Neural crest cell (in vitro differentiated cells): ENCODE measurements around the gene CCDC57. TPM values are rescaled to one million over a fixed set of nuclear protein-coding genes. Genes with fewer than 3 reads are reported as not detected.
A peak's percentile ranks its signal among the peaks of the same experiment; 100 is the strongest.

Experiments used
- DNase-seq: peaks from one replicate; pipeline ENCODE4 v3.0.0; 2021; ENCODE audit warnings: low read depth, mixed read lengths, low spot score
- H3K27ac Mint-ChIP-seq: one replicate; pipeline ENCODE4 v1.8.0; 2021; ENCODE audit warnings: mild to moderate bottlenecking, mixed read lengths; ENCODE audit not compliant: unreplicated experiment
- H3K27me3 Mint-ChIP-seq: 2 replicates; pipeline ENCODE4 v1.8.0; 2021; ENCODE audit warnings: low read depth, mild to moderate bottlenecking, mixed read lengths
- H3K36me3 Mint-ChIP-seq: 2 replicates; pipeline ENCODE4 v1.8.0; 2021; ENCODE audit warnings: low read depth, mild to moderate bottlenecking, mixed read lengths
- H3K4me1 Mint-ChIP-seq: 2 replicates; pipeline ENCODE4 v1.8.0; 2021; ENCODE audit warnings: mixed read lengths
- H3K4me3 Mint-ChIP-seq: one replicate; pipeline ENCODE4 v1.8.0; 2021; ENCODE audit warnings: mild to moderate bottlenecking, mixed read lengths
- H3K9me3 Mint-ChIP-seq: 2 replicates; pipeline ENCODE4 v1.8.0; 2021; ENCODE audit warnings: mixed read lengths
- total RNA-seq: library from RNA; stranded (reverse); gene quantifications from 2 replicates; pipeline ENCODE4 v1.2.1, GENCODE V29; 2021
- TF ChIP-seq, protein P1 (sequence below): fragments of 200-600 bp; sonication (generic); conservative IDR thresholded peaks from 2 replicates; pipeline ENCODE4 v1.5.0; 2021; ENCODE audit warnings: antibody characterized with exemption, mild to moderate bottlenecking

CCDC57 gene
- total RNA-seq, 1 donor from 2014 or later = 47.5 TPM

DNA sequence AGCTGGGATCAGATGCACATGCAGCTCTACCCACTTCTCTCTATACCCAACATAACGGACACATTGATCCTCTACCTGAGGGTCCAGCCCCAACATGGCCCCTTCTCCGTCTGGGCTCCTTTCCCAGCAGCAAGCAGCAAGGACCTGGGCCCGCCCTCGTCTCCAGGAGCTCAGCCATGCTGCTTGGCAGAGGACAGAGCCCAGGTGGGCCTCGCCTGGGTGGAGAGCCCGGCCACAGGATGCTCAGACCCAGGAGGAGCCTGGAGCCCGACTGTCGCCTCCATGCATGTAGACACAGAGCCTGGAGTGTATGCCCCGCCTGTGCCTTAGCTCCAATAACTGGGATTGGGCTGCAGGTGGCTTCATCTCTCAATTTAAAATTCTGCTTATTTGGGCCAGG is 57.0 kb downstream of the CCDC57 start:
- H3K36me3 Mint-ChIP-seq = peaks cover 4% of the 10 kb centered on the region
- TF ChIP-seq, protein P1, sequence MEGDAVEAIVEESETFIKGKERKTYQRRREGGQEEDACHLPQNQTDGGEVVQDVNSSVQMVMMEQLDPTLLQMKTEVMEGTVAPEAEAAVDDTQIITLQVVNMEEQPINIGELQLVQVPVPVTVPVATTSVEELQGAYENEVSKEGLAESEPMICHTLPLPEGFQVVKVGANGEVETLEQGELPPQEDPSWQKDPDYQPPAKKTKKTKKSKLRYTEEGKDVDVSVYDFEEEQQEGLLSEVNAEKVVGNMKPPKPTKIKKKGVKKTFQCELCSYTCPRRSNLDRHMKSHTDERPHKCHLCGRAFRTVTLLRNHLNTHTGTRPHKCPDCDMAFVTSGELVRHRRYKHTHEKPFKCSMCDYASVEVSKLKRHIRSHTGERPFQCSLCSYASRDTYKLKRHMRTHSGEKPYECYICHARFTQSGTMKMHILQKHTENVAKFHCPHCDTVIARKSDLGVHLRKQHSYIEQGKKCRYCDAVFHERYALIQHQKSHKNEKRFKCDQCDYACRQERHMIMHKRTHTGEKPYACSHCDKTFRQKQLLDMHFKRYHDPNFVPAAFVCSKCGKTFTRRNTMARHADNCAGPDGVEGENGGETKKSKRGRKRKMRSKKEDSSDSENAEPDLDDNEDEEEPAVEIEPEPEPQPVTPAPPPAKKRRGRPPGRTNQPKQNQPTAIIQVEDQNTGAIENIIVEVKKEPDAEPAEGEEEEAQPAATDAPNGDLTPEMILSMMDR = no peak
- H3K27me3 Mint-ChIP-seq = peaks cover 3% of the 10 kb centered on the region
- no peaks in the 10 kb centered on the region for H3K9me3 Mint-ChIP-seq
- DNase-seq = no peak
- no peak overlapping the region for H3K27ac Mint-ChIP-seq
- no peak overlapping the region for H3K4me3 Mint-ChIP-seq
- peaks cover 4% of the 10 kb centered on the region for H3K4me1 Mint-ChIP-seq

DNA sequence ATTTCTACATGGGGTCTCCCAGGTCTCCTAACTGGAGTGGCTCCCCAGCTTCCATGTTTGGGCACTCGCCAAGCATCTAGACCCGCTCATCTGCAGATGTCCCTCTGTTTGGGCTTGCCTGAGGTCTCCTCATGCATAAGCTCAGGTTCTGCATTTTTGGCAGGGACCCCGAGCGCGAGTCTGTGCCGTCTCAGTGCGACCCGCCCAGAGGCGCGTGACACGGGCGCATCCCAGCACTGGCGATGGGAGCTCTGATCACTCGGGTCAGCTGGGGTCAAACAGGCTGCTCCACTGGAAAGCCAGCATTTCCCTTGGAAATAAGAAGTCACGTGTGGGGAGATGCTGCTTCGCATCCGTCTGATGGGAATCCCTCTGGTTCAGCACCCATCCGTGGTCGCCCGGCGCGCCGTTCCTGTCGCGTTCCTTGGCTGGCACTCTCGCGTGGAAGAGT is 57.7 kb downstream of the CCDC57 start:
- peak overlapping the region; percentile 51 for H3K4me3 Mint-ChIP-seq
- H3K4me1 Mint-ChIP-seq = peaks cover 4% of the 10 kb centered on the region
- no peak for DNase-seq
- peaks cover 3% of the 10 kb centered on the region for H3K27me3 Mint-ChIP-seq
- TF ChIP-seq, protein P1 = no peak
- H3K9me3 Mint-ChIP-seq = no peaks in the 10 kb centered on the region
- H3K36me3 Mint-ChIP-seq = peaks cover 4% of the 10 kb centered on the region
- no peak overlapping the region for H3K27ac Mint-ChIP-seq

DNA sequence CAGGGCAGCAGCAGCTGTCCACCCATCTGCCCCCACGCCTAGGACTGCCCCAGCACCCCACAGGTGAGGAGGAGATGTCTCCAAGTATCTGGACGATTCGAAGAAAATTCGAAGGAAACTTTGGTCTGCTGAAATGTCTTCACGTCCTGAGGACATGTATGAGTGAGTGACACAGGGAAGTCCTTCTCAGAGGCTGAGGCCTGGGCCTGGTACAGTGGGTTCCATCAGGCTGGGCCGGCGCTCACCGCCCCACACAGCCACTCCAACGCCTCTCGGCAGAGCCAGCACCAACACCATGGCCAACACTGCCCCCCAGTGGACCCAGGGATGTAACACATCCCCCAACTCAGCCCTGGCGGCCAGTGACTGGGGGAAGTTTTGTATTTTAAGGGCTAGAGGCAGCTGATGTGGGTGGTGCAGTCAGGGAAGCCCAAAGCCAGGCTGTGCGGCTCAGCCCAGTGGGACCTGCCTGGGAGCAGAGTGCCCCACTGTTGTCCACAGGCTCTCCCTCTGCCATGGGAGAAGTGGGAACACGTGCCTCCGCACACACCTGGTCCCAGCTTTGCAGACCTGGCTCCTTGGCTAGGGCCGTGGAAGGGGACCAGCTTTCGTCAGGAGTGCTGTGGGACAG is 58.8 kb downstream of the CCDC57 start:
- peak; percentile 83 for DNase-seq
- Mint-ChIP-seq H3K4me3 (no peak overlapping the region), H3K4me1 (peaks cover 4% of the 10 kb centered on the region), H3K9me3 (no peaks in the 10 kb centered on the region), H3K36me3 (peaks cover 4% of the 10 kb centered on the region), H3K27me3 (peaks cover 3% of the 10 kb centered on the region), H3K27ac (peak overlapping the region; percentile 50)
- TF ChIP-seq, protein P1 = peak; percentile 96

DNA sequence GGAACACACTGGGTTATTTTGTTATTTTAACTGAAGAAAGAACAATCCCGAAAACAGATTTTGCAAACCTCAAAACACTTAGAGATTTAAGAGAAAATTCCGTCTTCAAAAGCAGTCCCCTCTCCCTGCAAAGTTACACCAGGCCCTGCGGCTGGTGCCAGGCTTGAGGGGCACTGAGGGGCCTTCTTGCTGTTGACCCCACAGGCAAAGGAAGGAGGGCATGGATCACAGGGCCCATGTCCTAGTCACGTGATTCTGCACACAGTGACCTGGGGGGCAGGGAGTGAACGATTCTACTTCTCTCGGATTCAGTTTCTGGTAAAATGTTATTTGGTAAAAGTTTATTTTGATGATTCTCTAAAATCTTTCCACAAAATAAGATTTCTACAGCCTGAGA is 59.3 kb downstream of the CCDC57 start:
- Mint-ChIP-seq H3K4me1 (peaks cover 4% of the 10 kb centered on the region), H3K4me3 (no peak overlapping the region), H3K9me3 (no peaks in the 10 kb centered on the region), H3K27me3 (peaks cover 3% of the 10 kb centered on the region), H3K36me3 (peaks cover 4% of the 10 kb centered on the region), H3K27ac (no peak overlapping the region)
- TF ChIP-seq, protein P1 = no peak
- no peak for DNase-seq

DNA sequence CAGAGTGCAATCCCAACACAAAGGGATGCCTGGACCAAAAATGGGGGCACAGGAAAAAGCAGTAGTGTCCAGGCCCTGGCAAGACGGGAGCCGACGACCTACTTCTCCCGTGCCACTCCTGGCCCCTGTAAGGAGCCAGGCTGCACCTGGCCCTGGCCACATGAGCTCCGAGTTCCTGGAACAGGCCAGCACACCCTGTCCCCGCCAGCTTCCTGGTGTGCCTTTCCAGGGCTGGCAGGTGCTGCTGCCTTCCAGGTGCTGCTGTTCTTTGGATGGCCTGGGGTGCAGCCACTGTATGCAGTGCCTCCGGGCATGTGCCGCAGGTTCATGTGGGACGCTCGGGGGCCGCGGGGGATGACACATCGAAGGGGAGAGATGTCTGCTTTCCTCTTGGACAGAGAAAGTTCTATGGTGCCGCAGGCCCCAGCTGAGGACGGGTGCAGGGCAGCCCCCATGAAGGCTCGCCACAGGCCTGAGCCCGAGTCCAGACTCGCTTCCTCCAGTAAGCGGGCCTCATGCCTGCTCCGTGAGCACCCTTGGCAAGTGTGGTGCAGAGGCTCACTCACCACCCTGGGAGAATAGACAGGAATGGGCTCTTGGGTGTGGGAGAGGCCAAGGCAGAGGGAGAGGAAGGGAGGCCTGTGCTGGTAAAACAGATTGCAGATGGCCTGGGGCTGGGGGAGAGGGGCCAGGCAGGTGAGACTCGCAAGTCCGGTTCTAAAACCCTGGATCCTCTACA is 59.9 kb downstream of the CCDC57 start:
- Mint-ChIP-seq H3K4me3 (no peak overlapping the region), H3K27ac (no peak overlapping the region)

More for the DNA sequence above, 59.9 kb downstream of the CCDC57 start:
- Mint-ChIP-seq H3K4me1 (peaks cover 4% of the 10 kb centered on the region), H3K36me3 (peaks cover 4% of the 10 kb centered on the region), H3K27me3 (peaks cover 3% of the 10 kb centered on the region), H3K9me3 (no peaks in the 10 kb centered on the region)
- DNase-seq = no peak
- TF ChIP-seq, protein P1 = no peak
